T follicular helper cell (primary cell): Measurements from ENCODE around the gene ADGRL3.

Source experiments
- DNase-seq: peaks from one replicate; pipeline ENCODE4 v3.0.0-alpha.2; 2020; ENCODE audit warnings: low read depth
- total RNA-seq, 2 experiments: gene quantifications; one replicate each; lab custom pipeline; 2026; lab: John Stamatoyannopoulos, UW

ADGRL3 gene
- total RNA-seq = 0 to 0.06 reads per million in 2 experiments

DNA sequence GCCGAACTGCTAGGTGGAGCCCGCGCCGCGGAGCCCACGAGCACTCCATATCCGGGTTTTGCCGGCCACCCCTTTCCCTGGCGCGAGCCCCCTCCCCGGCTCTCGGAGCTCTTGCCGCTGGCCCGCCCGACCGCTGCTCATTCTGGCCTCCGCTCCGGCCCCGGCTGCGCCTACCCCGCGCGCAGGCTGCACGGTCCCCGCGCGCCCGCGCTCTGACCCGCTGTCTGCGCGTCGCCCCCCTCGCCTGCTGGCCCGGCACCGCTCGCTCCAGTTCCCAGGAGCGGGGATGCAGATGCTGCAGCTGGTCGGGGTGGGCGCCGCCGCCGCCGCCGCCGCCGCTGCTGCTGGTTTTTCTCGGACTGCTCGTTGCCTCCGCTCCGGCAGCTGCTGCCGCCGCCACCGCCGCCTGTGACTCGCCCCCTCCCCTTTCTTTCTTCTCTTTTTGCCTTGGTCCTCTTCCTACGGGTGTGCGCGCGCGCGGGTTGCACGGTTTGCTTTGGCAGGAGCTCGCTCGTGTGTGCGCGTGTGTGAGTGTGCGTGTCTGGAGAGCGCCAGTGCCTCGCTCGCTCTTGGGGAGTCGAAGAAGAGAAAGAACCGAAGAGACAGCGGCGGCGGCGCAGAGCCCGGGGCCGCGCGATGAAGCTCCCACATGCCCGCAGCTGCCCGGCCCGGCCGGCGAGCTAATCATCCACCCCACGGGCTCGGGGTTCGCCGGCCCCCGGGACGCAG, at the start of gene ADGRL3:
ADGRL3 (plus strand) TSS at position 140 of the 729 bp plus-strand sequence.
- DNase-seq = no peak

DNA sequence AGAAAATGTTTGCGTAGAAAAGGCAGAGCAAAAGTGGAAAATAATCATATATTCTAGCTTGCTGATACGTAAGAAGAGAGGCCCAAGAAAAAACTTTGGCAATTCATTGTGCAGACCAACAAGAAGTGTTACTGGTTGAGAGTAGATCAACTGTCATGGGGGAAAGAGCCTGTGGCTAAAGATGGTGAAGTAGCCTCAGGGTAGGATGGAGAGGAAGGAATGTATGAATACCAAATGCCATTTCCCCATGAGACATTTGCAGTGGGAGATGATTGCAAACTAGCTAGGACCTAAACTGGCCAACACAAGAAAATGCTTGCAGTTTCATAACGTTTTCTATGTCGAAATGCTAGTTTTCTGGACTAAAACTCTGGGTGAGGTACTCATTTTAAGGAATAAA, 47.7 kb upstream of the ADGRL3 start:
- no peak for DNase-seq

DNA sequence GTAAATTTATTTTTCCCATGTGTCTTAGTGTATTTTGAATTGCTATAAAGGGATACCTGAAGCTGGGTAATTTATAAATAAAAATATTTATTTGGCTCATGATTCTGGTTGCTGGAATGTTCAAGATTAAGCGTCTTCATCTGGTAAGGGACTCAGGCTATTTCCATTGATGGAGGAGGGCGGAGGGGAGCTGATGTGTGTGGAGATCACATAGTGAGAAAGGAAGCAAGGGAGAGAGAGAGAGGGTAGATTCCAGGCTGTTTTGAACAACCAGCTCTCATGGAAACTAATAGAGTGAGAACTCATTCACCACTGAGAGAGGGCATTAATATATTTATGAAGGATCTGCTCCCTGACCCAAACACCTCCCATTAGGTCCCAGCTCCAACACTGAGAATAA, 39.6 kb upstream of the ADGRL3 start:
- no peak for DNase-seq

DNA sequence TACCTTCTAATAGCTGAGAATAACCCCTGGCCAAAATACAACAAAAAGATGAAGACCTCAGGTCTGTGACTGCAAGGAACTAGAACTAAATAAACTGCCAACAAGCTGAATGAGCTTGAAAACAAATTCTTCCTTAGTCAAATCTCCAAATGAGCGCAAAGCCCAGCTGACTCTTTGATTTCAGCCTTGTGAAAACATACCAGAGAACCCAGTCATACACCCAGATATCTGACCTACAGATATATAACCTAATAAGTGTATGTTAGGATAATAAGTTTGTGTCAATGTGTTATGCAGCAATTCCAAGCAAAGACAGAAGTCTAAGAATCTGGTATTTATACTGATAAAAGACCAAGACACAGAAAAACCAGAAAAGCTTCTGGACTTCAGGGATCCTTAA, 38.0 kb upstream of the ADGRL3 start:
- DNase-seq = no peak

DNA sequence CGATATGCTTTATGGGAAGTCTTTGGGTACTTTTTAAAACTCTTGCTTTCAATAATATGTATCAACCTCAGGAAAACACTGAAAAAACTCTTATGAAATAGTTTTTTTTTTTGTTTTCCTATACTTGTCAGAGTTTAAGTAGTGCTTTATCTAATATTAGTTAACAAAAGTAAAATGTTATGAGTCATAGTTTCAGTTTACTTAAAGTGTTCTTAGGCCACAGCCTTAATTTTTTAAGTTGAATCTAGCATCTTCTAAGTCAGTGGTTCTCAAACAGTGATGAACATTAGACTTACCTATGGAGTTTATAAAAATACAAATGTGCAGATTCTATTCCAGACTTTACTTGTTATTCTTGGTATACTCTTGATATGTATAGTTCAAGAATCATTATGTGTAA, 26.3 kb upstream of the ADGRL3 start:
- no peak for DNase-seq

DNA sequence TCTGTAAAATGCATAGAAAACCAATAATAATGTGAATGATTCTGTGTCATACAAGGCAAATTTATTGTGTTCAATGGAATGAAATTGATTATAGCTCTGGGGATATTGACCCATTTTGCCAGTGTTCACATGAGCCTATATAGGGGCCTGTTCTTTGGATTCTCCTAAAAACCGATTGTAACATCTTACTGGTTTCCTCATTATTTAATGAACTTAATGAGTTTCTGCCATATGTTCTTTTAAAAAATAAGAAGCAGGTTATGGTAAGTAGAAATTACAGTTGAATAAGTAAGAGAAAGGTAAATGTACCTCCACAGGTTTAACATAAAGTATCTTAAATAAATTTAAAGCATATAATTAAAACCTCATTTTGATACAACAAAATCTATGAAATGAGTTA, 24.6 kb upstream of the ADGRL3 start:
- DNase-seq = no peak

DNA sequence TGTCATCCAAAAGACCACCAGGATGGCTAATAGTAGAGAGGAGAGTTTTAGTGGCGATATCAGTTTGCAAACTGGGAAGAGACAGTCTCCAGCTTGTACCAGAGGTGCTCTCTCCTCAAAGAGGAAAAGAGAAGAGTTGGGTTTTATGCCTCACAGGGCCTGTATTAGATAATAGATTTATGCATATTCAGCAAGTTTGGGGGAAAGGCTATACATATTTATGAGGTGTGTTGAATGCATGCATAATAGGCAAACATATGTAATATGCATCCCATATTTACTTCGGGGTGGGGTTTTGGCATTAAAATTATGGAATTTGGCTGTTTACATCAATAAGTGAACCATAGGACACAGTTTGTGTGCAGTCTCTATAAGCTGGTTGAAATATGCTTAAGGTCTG, 22.8 kb upstream of the ADGRL3 start:
- no peak for DNase-seq

DNA sequence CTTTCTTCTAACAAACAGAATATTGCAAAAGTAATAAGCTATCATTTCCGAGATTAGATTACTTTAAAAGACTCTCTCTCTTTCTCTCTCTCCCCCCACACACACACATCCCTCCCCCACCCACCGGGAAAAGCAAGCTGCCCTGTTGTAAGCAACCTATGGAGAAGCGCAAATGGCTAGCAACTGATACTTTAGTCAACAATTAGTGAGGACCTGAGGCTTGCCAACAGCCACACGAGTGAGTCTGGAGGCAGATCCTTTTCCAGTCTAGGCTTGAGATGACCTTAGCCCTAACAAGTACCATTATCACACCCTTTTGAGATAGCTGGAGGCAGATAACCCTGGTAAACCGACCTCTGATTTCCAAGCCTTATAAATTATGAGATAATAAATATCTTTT, 19.7 kb upstream of the ADGRL3 start:
- DNase-seq = no peak

DNA sequence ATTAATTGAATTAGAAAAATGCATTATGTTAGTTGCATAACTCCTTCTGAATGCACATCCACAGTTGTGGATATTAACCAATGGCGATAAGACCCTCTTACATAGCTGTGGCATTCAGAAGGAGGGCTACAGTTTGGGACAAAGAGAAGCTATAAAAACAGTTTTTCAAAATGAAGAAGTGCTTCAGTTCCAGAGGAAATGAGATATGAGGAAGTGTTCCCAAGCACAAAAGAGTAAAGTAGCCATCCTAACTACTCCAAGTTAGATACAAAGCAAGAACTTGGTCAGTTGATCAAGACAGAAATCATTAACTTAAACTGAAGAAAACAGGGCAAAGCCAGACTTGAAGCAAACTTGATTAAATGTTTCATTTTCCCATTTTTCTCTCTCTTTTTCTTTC, 17.2 kb upstream of the ADGRL3 start:
- DNase-seq = no peak

DNA sequence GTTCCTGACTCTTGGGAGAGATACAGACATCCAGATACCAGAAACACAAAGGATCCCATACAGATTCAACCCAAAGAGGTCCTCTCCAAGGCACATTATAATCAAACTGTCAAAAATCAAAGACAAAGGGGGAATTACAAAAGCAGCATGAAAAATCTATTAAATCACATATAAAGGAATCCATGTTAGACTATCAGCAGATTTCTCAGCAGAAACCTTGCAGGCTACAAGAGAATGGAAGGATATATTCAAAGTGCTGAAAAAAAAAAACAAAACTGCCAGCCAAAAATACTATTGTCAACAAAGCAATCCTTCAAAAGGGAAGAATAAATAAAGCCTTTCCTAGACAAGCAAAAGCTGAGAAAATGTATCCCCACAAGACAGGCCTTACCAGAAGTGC, 14.8 kb upstream of the ADGRL3 start:
- DNase-seq = no peak

DNA sequence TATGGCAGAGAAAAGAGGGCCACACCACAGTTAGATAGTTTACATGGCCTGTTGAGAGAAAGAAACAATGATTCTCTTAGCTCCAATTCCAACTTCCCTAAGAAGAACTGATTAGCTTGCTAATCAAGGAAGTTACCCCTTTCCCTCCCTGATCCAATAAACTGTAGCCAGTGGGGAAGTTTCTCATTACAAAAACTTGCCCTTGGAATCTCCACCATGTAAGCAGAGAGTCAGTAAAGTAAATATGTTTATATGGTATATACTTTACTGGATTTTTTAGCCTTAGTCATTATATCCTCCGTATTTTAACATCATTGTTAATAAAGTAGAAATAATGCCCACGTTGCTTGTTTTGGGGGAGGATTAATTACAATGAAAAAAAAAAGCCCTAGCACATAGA, 7.7 kb upstream of the ADGRL3 start:
- DNase-seq = no peak

DNA sequence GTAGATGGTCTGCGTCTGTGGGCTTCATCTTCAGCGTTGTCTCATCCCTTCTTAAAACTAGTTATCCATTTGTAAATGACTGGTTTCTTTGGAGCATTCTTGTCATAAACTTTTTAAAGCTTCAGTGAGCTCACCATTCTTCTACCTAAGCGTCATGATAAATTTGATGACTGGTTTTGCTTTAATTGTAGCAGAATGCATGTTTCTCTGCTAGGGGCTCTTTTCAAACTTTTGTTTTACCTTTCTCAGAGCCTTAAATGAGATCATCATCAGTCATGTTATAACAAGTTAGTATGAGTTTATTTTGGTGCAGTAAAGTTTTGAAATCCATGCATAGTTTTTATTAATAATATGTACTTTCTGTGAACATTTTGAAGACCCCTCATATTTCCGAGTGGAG, 6.3 kb upstream of the ADGRL3 start:
- DNase-seq = no peak

DNA sequence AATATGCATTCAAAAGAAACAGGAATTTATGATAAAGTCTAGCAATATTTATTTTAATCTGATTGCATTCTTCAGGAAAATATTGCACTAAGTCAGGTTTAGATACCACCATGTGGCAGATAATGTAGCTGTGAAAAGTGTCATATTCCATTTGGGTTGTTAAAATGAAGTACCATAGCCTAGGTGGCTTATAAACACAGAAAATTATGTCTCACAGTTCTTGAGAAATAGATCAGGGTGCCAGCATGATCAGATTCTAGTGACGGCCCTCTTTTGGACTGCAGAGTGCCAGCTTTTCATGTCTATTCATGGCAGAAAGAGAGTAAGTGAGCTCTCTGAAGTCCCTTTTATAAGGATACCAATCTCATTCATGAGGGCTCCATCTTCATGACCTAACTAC, 5.6 kb upstream of the ADGRL3 start:
- no peak for DNase-seq

DNA sequence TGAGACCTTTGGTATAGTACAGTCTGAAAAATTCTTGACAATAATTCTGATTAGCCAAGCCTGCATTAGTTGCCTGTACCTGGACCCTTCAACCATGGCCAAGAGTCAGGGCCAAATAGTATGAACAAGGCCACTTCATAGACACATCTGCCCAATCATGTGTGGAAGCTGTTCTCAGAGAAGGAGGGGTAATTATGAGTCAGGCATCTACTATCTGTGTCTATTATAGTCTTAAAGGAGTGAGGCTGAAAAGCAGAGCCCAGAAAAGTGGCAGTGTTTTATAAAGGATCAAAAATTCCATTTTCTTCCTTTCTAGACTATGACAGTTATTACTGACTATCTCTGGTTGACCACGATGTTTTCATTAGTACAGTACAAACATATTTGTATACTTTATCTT, 5.0 kb upstream of the ADGRL3 start:
- no peak for DNase-seq

DNA sequence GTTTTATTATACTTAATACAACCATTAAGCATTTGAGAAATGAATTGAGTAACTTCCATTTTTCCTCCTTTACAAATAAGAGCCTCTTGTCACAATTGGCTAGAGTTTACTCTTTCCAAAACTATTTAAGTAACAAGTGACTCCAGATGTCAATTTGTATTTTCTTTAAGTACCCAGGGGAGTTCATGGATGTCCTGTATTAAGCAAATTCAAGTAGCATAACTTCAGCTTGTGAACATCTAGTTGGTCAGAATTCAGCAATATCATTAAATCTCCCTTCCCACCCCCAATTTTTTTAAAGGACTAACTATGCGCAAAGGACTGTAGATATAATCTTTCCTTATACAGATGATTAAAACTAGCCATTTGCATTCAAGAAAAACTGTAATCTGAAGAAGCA, 1.4 kb upstream of the ADGRL3 start:
- no peak for DNase-seq

DNA sequence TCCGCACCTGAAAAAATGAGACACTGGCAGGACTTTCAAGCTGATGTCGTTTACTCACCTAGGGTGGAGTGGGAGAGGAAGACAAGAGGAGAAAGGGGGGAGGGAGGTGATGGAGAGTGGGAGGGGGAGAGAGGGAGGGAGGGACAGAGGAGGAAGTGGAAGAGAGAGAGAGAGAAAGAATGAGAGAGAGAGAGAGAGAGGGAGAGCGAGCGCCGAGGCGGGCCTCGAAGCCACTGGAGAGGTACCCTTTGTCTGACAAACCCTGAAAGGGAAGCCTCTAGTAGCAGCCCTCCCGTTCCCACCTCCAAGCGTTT, 296 bp upstream of the ADGRL3 start:
- DNase-seq = no peak

DNA sequence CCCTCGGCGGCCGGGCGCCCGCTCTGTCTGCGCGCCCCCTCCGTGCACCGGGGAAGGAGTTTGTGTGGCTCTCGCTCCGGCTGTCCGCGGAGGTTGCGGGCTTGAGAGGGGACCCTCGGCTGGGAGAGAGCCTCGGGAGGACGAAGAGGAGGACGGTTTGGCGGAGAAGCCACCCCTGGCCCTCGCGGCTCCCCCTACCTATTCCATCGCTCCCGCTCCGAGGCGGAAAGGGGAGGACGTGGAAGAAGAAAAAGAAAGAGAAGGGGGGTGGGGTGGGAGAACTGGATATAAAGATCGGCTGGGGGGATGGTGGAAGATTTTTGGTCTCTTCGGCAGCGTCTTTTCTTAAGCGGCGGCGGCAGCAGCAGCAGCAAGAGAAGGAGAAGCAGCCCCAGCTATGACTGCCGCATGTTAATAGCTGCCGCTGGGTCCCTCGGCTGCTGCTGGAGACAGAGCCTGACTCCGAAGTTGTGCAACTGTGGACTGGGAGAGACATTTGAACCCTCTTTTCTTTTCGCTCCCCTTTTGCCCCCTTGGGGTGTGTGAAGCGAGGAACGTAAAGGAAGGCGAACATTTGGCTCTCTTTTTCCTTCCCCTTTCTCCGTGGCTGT, 895 bp downstream of the ADGRL3 start:
- DNase-seq = no peak

DNA sequence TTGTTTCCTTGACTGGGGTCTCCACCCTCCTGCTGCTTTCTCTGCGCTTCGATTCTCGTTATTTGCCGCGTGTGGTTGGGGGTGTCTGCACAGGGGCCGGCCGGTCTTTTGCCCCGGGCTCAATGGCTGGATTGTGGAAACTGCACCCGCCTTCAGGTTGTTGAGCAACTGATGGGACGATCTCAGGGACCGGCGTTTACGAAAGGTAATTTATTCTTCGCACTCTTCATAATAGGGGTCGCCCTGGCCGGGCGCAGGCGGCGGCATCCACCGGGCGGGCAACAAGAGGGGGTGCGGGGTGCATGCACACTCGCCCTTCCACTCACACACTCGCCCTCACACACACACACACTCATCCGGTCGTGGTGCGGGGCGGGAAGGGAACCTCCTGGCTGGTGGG, 1.4 kb downstream of the ADGRL3 start:
- DNase-seq = no peak

DNA sequence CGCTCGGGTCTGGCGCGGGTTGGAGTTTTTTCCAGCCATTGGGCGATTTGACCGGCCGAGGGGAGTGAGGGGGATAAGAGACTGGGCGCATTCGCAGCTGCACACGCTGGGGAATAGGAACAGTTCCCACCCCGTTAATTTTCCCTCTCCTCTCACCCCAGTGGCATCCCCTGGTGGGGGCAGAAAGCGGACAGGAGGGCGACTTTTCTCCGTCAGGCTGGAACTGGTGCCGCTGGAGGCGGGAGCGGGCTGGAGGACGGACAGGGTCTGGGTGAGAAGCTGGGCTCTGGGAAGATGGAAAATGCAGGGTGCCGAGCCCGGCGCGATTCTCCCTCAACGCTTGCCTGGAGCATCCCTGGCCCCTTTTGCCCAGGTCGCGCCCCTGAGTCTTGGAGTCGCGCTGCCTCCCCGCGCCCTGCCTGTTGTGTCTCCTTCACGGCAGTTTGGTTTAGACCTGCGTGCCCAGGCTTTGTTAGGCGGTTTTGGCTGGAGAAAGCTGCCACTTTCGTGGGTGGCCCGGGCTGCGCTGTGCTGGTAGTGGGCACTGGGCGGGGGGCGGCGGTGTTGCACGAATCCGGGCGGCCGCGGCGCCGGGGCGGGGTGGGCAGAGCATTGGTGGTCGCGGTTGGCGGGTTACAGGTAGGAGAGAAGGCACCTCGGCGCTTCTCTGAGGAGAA, 2.0 kb downstream of the ADGRL3 start:
- no peak for DNase-seq

DNA sequence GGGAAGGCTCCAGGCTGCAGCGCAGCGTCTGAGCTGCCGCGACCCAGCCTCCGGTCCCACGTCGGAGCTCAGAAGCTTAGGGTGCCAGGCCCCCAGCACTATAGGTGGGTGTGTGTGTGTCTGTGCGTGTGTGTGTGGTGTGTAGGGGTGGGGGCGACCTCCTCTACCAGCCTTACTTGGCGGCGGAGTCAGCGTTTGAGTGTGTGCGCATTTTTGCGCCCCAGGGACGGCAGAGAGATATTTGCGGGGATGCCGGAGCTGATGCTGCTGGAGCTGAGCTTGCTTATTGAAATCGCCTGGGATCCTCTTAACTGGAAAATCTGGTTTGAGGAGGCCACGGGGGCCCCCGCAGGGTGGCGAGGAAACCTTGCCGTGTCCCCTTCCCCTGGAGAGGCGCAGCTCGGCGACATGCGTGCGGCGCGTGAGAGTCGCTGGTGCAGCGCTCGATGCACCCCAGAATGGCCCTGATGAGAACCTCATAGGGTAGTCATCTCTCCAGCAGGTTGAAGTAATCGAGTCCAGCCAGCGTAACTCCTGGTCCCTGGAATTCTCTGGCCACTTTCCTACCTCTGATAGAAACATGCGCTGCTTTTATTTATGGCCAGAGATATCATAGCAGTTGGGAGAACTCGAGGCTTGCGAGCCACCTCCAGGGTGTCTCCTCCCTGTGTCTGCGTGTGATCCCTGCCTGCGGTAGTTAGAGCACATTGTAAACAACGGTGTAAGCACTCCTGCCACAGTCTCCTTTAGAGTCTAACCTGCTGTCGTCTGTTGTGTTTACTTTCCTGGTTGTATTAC, 2.7 kb downstream of the ADGRL3 start:
- no peak for DNase-seq

DNA sequence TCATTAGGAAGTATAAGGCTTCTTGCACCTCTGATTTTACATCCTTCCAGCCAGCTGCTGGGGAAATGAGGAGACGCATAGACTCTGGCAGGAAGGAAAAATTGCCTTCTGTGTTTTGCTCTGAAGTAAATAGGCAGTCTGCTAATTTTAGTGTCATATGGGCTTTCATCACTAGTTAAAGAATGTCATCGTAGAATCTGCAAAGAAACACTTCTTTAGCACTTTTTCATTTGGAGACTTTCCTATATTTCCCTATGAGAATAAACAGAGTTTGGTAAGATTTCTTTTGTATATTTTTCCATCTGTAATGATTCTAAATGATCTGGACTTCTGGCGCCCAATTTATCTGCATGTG, 3.3 kb downstream of the ADGRL3 start:
- no peak for DNase-seq

DNA sequence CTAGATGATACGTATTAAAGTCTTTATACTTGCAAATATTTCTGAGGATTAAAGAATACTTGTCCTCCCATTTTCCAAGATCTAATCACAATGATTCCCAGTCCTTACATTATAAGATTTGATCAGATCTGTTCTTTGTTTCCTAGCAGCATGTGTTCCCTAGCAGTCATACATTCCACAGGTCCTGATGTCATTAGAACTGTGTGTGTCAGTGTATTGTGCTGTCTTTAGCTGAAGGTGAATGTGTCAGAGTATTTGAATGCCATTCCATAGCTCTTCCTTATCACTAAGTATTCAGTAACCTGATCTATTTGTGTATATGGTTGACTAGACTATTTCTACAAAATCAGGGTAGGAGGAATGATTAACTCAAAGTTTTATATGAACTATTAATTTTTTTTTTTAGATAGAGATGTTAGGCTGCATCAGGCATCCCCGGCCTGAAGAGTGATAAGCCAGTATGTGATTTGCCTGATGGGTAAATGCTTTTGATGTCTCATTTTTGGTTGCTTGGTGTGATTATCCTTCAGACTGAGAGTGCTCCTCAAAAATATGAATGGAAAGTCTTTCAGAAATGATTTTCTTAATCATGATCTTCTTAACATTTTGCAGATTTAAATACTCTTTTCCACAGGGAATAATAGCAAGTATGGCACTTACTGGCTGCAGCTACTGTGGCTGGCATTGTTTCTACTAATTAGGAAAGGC, 4.4 kb downstream of the ADGRL3 start:
- DNase-seq = no peak
